SK-N-SH (cell line): Measurements from ENCODE around the gene TMEM190. TPM values are rescaled to one million over a fixed set of nuclear protein-coding genes. Genes with fewer than 3 reads are reported as not detected.

ENCODE experiments used
- CTCF ChIA-PET: fragments of 300-600, 350-600 bp; formaldehyde crosslinking; extraction: SDS; loops from one replicate; lab custom pipeline; 2021; lab: Yijun Ruan, JAX
- POLR2A ChIA-PET: fragments of 350-600 bp; sonication (Branson Sonifier 250); formaldehyde crosslinking; extraction: SDS; loops from one replicate; lab custom pipeline; 2020; ENCODE audit warnings: antibody characterized with exemption, inconsistent platforms; lab: Yijun Ruan, JAX
- DNase-seq: peaks from one replicate; pipeline ENCODE4 v3.0.0; 2012
- H2AFZ ChIP-seq: fragments of 200-600 bp; sonication (generic); 2 replicates; pipeline ENCODE4 v1.8.1; 2016; ENCODE audit warnings: antibody characterized with exemption, mild to moderate bottlenecking, low read depth
- H3F3A ChIP-seq: fragments of 200-600 bp; sonication (generic); replicated peaks from 2 replicates; pipeline ENCODE3; 2016; ENCODE audit warnings: antibody characterized with exemption, mild to moderate bottlenecking; ENCODE audit not compliant: insufficient read depth
- H3K27ac ChIP-seq, 2 experiments: fragments of 200-500 bp in 1 of 2; fragments of 200-600 bp in 1 of 2; sonication (Bioruptor generic) in 1 of 2; sonication (generic), shearing (Covaris generic) in 1 of 2; 2 replicates each; pipeline versions ENCODE4 v1.5.1 to v1.6.1; 2014 to 2016; ENCODE audit warnings: low read depth in 2 of 2, inconsistent platforms in 1 of 2, low read length in 1 of 2, mild to moderate bottlenecking in 1 of 2, mixed read lengths in 1 of 2
- H3K27me3 ChIP-seq: fragments of 200-600 bp; sonication (generic), shearing (Covaris generic); 2 replicates; pipeline ENCODE4 v1.6.1; 2016; ENCODE audit warnings: mixed run types; ENCODE audit not compliant: insufficient read depth
- H3K36me3 ChIP-seq, 2 experiments: fragments of 200-500 bp in 1 of 2; fragments of 200-600 bp in 1 of 2; sonication (Bioruptor generic) in 1 of 2; sonication (generic) in 1 of 2; replicated peaks in 1 of 2; 2 replicates each; pipeline versions ENCODE3 to v1.5.1; 2014 to 2016; ENCODE audit warnings: low read length in 1 of 2, mild to moderate bottlenecking in 1 of 2; ENCODE audit not compliant: insufficient read depth in 2 of 2, control insufficient read depth in 1 of 2
- H3K4me1 ChIP-seq, 2 experiments: fragments of 200-500 bp in 1 of 2; fragments of 200-600 bp in 1 of 2; sonication (Bioruptor generic) in 1 of 2; sonication (generic), shearing (Covaris generic) in 1 of 2; 2 replicates each; pipeline versions ENCODE4 v1.5.1 to v1.6.1; 2014 to 2016; ENCODE audit warnings: low read depth in 1 of 2, low read length in 1 of 2, mixed run types in 1 of 2; ENCODE audit not compliant: insufficient read depth in 2 of 2, control insufficient read depth in 1 of 2
- H3K4me2 ChIP-seq: fragments of 200-600 bp; sonication (generic), shearing (Covaris generic); 2 replicates; pipeline ENCODE4 v1.6.1; 2017; ENCODE audit warnings: mixed run types
- H3K4me3 ChIP-seq, 2 experiments: fragments of 200-500 bp in 1 of 2; fragments of 200-600 bp in 1 of 2; sonication (Bioruptor generic) in 1 of 2; sonication (generic), shearing (Covaris generic) in 1 of 2; 2 replicates each; pipeline versions ENCODE4 v1.5.1 to v1.8.1; 2014 to 2016; ENCODE audit warnings: low read depth in 2 of 2, inconsistent platforms in 1 of 2, low read length in 1 of 2, mild to moderate bottlenecking in 1 of 2, mixed read lengths in 1 of 2, moderate library complexity in 1 of 2
- H3K79me2 ChIP-seq: fragments of 200-600 bp; sonication (generic); 2 replicates; pipeline ENCODE4 v1.8.1; 2017; ENCODE audit warnings: mild to moderate bottlenecking; ENCODE audit not compliant: insufficient read depth
- H3K9ac ChIP-seq: fragments of 200-600 bp; sonication (generic); 2 replicates; pipeline ENCODE4 v1.6.1; 2017; ENCODE audit warnings: mixed run types
- H3K9me2 ChIP-seq: fragments of 200-600 bp; sonication (generic); 2 replicates; pipeline ENCODE4 v1.6.1; 2017; ENCODE audit warnings: mixed run types
- H3K9me3 ChIP-seq: fragments of 200-600 bp; sonication (generic); 2 replicates; pipeline ENCODE4 v1.6.1; 2017; ENCODE audit warnings: mixed run types, mild to moderate bottlenecking, moderate library complexity
- H4K20me1 ChIP-seq: fragments of 200-600 bp; sonication (generic); 2 replicates; pipeline ENCODE4 v1.6.1; 2017; ENCODE audit warnings: mild to moderate bottlenecking, mixed run types; ENCODE audit not compliant: insufficient read depth
- CHD2 ChIP-seq: fragments of 150-350 bp; IDR thresholded peaks from 2 replicates; pipeline ENCODE4 v1.6.1; 2018; ENCODE audit warnings: low read length; ENCODE audit not compliant: partially characterized antibody
- EP300 ChIP-seq, 2 experiments: IDR thresholded peaks; 2 replicates each; pipeline versions ENCODE4 v1.4.0 to v1.6.1; 2012; ENCODE audit warnings: borderline replicate concordance in 1 of 2, low read depth in 1 of 2, low read length in 1 of 2
- EZH2phosphoT487 ChIP-seq: fragments of 200-600 bp; sonication (generic); IDR thresholded peaks from 2 replicates; pipeline ENCODE4 v1.6.1; 2017; ENCODE audit warnings: low read depth, mixed run types, mild to moderate bottlenecking, antibody characterized with exemption, moderate library complexity, borderline replicate concordance
- FOSL2 ChIP-seq: IDR thresholded peaks from 2 replicates; pipeline ENCODE4 v1.4.0; 2012; ENCODE audit warnings: low read depth, mild to moderate bottlenecking, moderate library complexity, borderline replicate concordance
- FOXM1 ChIP-seq: IDR thresholded peaks from 2 replicates; pipeline ENCODE4 v1.4.0; 2012; ENCODE audit warnings: low read depth, mild to moderate bottlenecking
- GABPA ChIP-seq: IDR thresholded peaks from 2 replicates; pipeline ENCODE4 v1.4.0; 2012; ENCODE audit warnings: low read depth, mild to moderate bottlenecking
- GATA2 ChIP-seq: sonication (generic); formaldehyde crosslinking; IDR thresholded peaks from 2 replicates; pipeline ENCODE4 v1.5.0; 2020; ENCODE audit warnings: mild to moderate bottlenecking, missing genetic modification reagents
- IRF3 ChIP-seq: fragments of 150-350 bp; IDR thresholded peaks from 2 replicates; pipeline ENCODE4 v1.6.1; 2016; ENCODE audit warnings: mild to moderate bottlenecking, low read depth, low read length
- MEF2A ChIP-seq: IDR thresholded peaks from 2 replicates; pipeline ENCODE4 v1.4.0; 2012; ENCODE audit warnings: low read depth, borderline replicate concordance
- PBX3 ChIP-seq: IDR thresholded peaks from 2 replicates; pipeline ENCODE4; 2012
- REST ChIP-seq: IDR thresholded peaks from 2 replicates; pipeline ENCODE4 v1.6.1; 2012; ENCODE audit warnings: mild to moderate bottlenecking, low read depth, low read length, moderate library complexity
- RXRA ChIP-seq: IDR thresholded peaks from 2 replicates; pipeline ENCODE4 v1.4.0; 2012; ENCODE audit warnings: low read depth, mild to moderate bottlenecking, borderline replicate concordance
- SIN3A ChIP-seq: IDR thresholded peaks from 2 replicates; pipeline ENCODE4 v1.6.1; 2012; ENCODE audit warnings: low read depth, mild to moderate bottlenecking, low read length, moderate library complexity, borderline replicate concordance
- SMC3 ChIP-seq: IDR thresholded peaks from 2 replicates; pipeline ENCODE4 v1.6.1; 2012; ENCODE audit warnings: low read depth, low read length, improper control_type of control experiment
- TCF12 ChIP-seq: IDR thresholded peaks from 2 replicates; pipeline ENCODE4 v1.4.0; 2012
- USF1 ChIP-seq: IDR thresholded peaks from 2 replicates; pipeline ENCODE4 v1.4.0; 2012; ENCODE audit warnings: low read depth, borderline replicate concordance
- USF2 ChIP-seq: fragments of 150-350 bp; IDR thresholded peaks from 2 replicates; pipeline ENCODE4 v1.6.1; 2017; ENCODE audit warnings: antibody characterized with exemption, low read length, low read depth, borderline replicate concordance
- ZBTB33 ChIP-seq: IDR thresholded peaks from 2 replicates; pipeline ENCODE4 v1.4.0; 2012; ENCODE audit warnings: low read depth, borderline replicate concordance
- WGBS: methylation state at CpG from one replicate; pipeline ENCODE4 v1.1.6; 2017; ENCODE audit warnings: low lambda C conversion rate; 5-methylcytosine and 5-hydroxymethylcytosine counted together
- polyA plus RNA-seq, 3 experiments: library from polyadenylated mRNA; depleted of rRNA; stranded (reverse); fragments of >200 nt; gene quantifications; 2 replicates each; pipeline ENCODE4 v1.2.3, GENCODE V29; 2012

Gene TMEM190
- polyA plus RNA-seq, 1 of the 3 experiments (the other 2 are of a cell fraction) = 0.77 TPM

- H2AFZ ChIP-seq = no peak overlapping the region
- 94% methylated on average over 2 of the region's 2 CpGs for WGBS
- H3K27me3 ChIP-seq = no peaks in the 10 kb centered on the region
- peaks cover 0 to 21% of the 10 kb centered on the region in 2 experiments; a peak in 2 of 4 replicates for H3K4me1 ChIP-seq
- peaks cover 23% of the 10 kb centered on the region for H3K79me2 ChIP-seq
- H3F3A ChIP-seq = peaks cover 4% of the 10 kb centered on the region
- peaks cover 5 to 6% of the 10 kb centered on the region in 2 experiments for H3K36me3 ChIP-seq
- H3K9ac ChIP-seq = no peak overlapping the region
- no peaks in the 10 kb centered on the region for H3K9me3 ChIP-seq
- H3K4me2 ChIP-seq = no peak overlapping the region
- ChIA-PET POLR2A (no interaction called here), CTCF (interaction anchor here (0.9 to 2.4 kb wide), 4 partner anchors 8 to 269 kb away, joined by 3 to 18 read pairs (median 6); no protein-coding TSS in a partner anchor)
- no peak for TF ChIP-seq FOSL2
- no peak for TF ChIP-seq FOXM1
- no peak for TF ChIP-seq GATA2
- no peak for TF ChIP-seq CHD2
- no peak for TF ChIP-seq SMC3
- TF ChIP-seq ZBTB33 = no peak
- TF ChIP-seq RXRA = no peak
- no peak for TF ChIP-seq REST
- no peak for TF ChIP-seq USF2
- TF ChIP-seq EP300 (IDR thresholded peaks at IDR 0.05; ENCODE audit: borderline replicate concordance in 1 of 2, low read depth in 1 of 2, low read length in 1 of 2) = no peak
- no peak for TF ChIP-seq MEF2A
- no peak for TF ChIP-seq PBX3
- TF ChIP-seq IRF3 = no peak
- TF ChIP-seq USF1 = no peak
- no peak for TF ChIP-seq SIN3A
- no peak for TF ChIP-seq GABPA
- no peak for TF ChIP-seq EZH2phosphoT487
- no peak for TF ChIP-seq TCF12
- H3K4me3 ChIP-seq = no peak overlapping the region
- H4K20me1 ChIP-seq = peaks cover 17% of the 10 kb centered on the region
- H3K9me2 ChIP-seq = no peaks in the 10 kb centered on the region
- H3K27ac ChIP-seq = no peak overlapping the region
- DNase-seq = no peak
Measured at GRCh38 chr19:55410168-55410567, 33.5 kb downstream of the TMEM190 start.
